Neuron (in vitro differentiated cells): ENCODE measurements around the gene PDE6A.
"Not testable (repeated sequence)": the region's sequence is repeated elsewhere in the genome, so short reads cannot be mapped to it uniquely, and the experiment has no call there.

ENCODE experiments used
- H2AFZ ChIP-seq: one replicate; pipeline ENCODE4 v1.6.1; 2013; ENCODE audit warnings: low read depth, mild to moderate bottlenecking, inconsistent platforms, low read length, moderate library complexity
- H3K27me3 ChIP-seq: one replicate; pipeline ENCODE4 v1.6.1; 2013; ENCODE audit warnings: low read length; ENCODE audit not compliant: insufficient read depth
- H3K36me3 ChIP-seq: one replicate; pipeline ENCODE4 v1.6.1; 2013; ENCODE audit warnings: low read length; ENCODE audit not compliant: insufficient read depth
- H3K4me1 ChIP-seq: one replicate; pipeline ENCODE4 v1.6.1; 2013; ENCODE audit warnings: low read length; ENCODE audit not compliant: insufficient read depth
- H3K4me3 ChIP-seq: 2 replicates; pipeline ENCODE4 v1.5.1; 2013; ENCODE audit warnings: mild to moderate bottlenecking, low read length, moderate library complexity
- H3K9me3 ChIP-seq: one replicate; pipeline ENCODE4 v1.6.1; 2013; ENCODE audit warnings: low read length

The PDE6A gene

GRCh38 chr5:149961186-149961685 is 16.6 kb upstream of the PDE6A start:
- H2AFZ ChIP-seq, result peak overlapping the region; percentile 89
- H3K4me3 ChIP-seq, result peak overlapping the region; percentile 64
- no peaks in the 10 kb centered on the region for H3K27me3 ChIP-seq
- no peaks in the 10 kb centered on the region for H3K36me3 ChIP-seq
- peaks cover 11% of the 10 kb centered on the region for H3K4me1 ChIP-seq
- no peaks in the 10 kb centered on the region for H3K9me3 ChIP-seq

- Histone ChIP-seq H3K4me1 (peaks cover 11% of the 10 kb centered on the region), H3K9me3 (no peaks in the 10 kb centered on the region), H3K4me3 (peak within 1 kb of the TSS; percentile 64), H2AFZ (peak within 1 kb of the TSS; percentile 89), H3K36me3 (no peaks in the 10 kb centered on the region), H3K27me3 (no peaks in the 10 kb centered on the region)
These were observed 15.9 kb upstream of the PDE6A start, which contains the start of gene SLC26A2 for GRCh38 chr5:149960272-149961185. Gene SLC26A2, plus strand, starts transcription at chr5:149960758. Its CDS starts 16,895 bp downstream, at chr5:149977653.

- Histone ChIP-seq H2AFZ (peak overlapping the region; percentile 89), H3K4me1 (peaks cover 11% of the 10 kb centered on the region), H3K27me3 (no peaks in the 10 kb centered on the region), H3K36me3 (no peaks in the 10 kb centered on the region), H3K4me3 (peak overlapping the region; percentile 64), H3K9me3 (no peaks in the 10 kb centered on the region)
These were observed 15.0 kb upstream of the PDE6A start for GRCh38 chr5:149959406-149960236.

GRCh38 chr5:149957855-149958254 is 13.3 kb upstream of the PDE6A start:
- Histone ChIP-seq H2AFZ (no peak overlapping the region), H3K4me3 (no peak overlapping the region), H3K36me3 (no peaks in the 10 kb centered on the region), H3K9me3 (no peaks in the 10 kb centered on the region), H3K27me3 (no peaks in the 10 kb centered on the region), H3K4me1 (peaks cover 11% of the 10 kb centered on the region)

GRCh38 chr5:149956685-149957084 is 12.1 kb upstream of the PDE6A start:
- Histone ChIP-seq H3K4me3 (no peak overlapping the region), H3K27me3 (peaks cover 3% of the 10 kb centered on the region), H3K9me3 (no peaks in the 10 kb centered on the region), H3K36me3 (no peaks in the 10 kb centered on the region), H2AFZ (no peak overlapping the region), H3K4me1 (peaks cover 11% of the 10 kb centered on the region)

GRCh38 chr5:149954798-149955197 is 10.2 kb upstream of the PDE6A start:
- H3K4me1 ChIP-seq, result peaks cover 5% of the 10 kb centered on the region

GRCh38 chr5:149953436-149954121 is 9.0 kb upstream of the PDE6A start:
- Histone ChIP-seq H3K4me3 (no peak overlapping the region), H3K27me3 (peaks cover 8% of the 10 kb centered on the region), H3K9me3 (no peaks in the 10 kb centered on the region), H3K36me3 (no peaks in the 10 kb centered on the region), H3K4me1 (no peaks in the 10 kb centered on the region), H2AFZ (no peak overlapping the region)

More at GRCh38 chr5:149954798-149955197, 10.2 kb upstream of the PDE6A start:
- no peak overlapping the region for H2AFZ ChIP-seq
- H3K36me3 ChIP-seq, result no peaks in the 10 kb centered on the region
- no peaks in the 10 kb centered on the region for H3K9me3 ChIP-seq
- no peak overlapping the region for H3K4me3 ChIP-seq
- H3K27me3 ChIP-seq, result peaks cover 3% of the 10 kb centered on the region

- Histone ChIP-seq H3K36me3 (no peaks in the 10 kb centered on the region), H3K27me3 (peaks cover 11% of the 10 kb centered on the region), H2AFZ (no peak overlapping the region), H3K4me3 (no peak overlapping the region), H3K9me3 (no peaks in the 10 kb centered on the region), H3K4me1 (no peaks in the 10 kb centered on the region)
These were observed 6.7 kb upstream of the PDE6A start for GRCh38 chr5:149951138-149951749.

GRCh38 chr5:149948993-149949392 is 4.4 kb upstream of the PDE6A start:
- H3K4me1 ChIP-seq, result no peaks in the 10 kb centered on the region
- no peak overlapping the region for H2AFZ ChIP-seq
- no peaks in the 10 kb centered on the region for H3K9me3 ChIP-seq
- peaks cover 11% of the 10 kb centered on the region for H3K27me3 ChIP-seq
- H3K36me3 ChIP-seq, result no peaks in the 10 kb centered on the region
- no peak overlapping the region for H3K4me3 ChIP-seq

GRCh38 chr5:149946118-149946517 is 1.5 kb upstream of the PDE6A start:
- H3K36me3 ChIP-seq, result no peaks in the 10 kb centered on the region
- H2AFZ ChIP-seq, result no peak overlapping the region
- H3K4me3 ChIP-seq, result no peak overlapping the region
- peaks cover 6% of the 10 kb centered on the region for H3K4me1 ChIP-seq
- H3K9me3 ChIP-seq, result no peaks in the 10 kb centered on the region
- peaks cover 8% of the 10 kb centered on the region for H3K27me3 ChIP-seq

- H3K4me1 ChIP-seq, H3K36me3 ChIP-seq, H3K4me3 ChIP-seq, H2AFZ ChIP-seq, H3K27me3 ChIP-seq, H3K9me3 ChIP-seq: not testable (repeated sequence)
These were observed 1.2 kb downstream of the PDE6A start for GRCh38 chr5:149943177-149943949.

GRCh38 chr5:149942741-149943169 is 1.8 kb downstream of the PDE6A start:
- H2AFZ ChIP-seq, H3K4me3 ChIP-seq, H3K36me3 ChIP-seq, H3K4me1 ChIP-seq, H3K9me3 ChIP-seq, H3K27me3 ChIP-seq: not testable (repeated sequence)
